ENCODE data around the gene ZNF624.

DNA sequence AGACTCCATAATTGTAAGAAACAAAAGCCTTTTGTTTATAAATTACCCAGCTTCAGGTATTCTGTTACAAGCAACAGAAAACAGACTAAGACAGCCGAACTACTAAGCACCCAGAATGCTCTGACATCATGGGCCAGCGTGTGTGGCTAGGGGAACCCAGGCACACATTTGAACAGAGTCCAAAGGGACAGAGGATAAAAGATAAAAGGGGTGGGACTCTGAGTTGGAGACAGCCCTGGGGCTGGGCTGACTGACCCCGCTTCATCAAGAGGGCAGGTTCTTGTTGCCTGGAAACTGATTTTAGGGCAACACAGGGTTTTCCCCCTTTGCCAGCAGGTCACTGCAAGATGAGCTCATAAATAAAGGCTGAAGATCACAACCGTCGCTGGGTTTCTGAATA, 54.1 kb downstream of the ZNF624 start:
- TF ChIP-seq, protein P1, sequence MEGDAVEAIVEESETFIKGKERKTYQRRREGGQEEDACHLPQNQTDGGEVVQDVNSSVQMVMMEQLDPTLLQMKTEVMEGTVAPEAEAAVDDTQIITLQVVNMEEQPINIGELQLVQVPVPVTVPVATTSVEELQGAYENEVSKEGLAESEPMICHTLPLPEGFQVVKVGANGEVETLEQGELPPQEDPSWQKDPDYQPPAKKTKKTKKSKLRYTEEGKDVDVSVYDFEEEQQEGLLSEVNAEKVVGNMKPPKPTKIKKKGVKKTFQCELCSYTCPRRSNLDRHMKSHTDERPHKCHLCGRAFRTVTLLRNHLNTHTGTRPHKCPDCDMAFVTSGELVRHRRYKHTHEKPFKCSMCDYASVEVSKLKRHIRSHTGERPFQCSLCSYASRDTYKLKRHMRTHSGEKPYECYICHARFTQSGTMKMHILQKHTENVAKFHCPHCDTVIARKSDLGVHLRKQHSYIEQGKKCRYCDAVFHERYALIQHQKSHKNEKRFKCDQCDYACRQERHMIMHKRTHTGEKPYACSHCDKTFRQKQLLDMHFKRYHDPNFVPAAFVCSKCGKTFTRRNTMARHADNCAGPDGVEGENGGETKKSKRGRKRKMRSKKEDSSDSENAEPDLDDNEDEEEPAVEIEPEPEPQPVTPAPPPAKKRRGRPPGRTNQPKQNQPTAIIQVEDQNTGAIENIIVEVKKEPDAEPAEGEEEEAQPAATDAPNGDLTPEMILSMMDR (conservative IDR thresholded peaks at IDR 0.05) = no peak
- TF ChIP-seq ZFX (IDR thresholded peaks at IDR 0.05) = no peak

Measured in C4-2B (cell line).